HG03196 (cell line): Measurements from ENCODE around the gene BMPR2.
"Not testable (repeated sequence)": the region's sequence is repeated elsewhere in the genome, so short reads cannot be mapped to it uniquely, and the experiment has no call there.

Source experiments
- ATAC-seq: cut with Tn5 transposase; IDR thresholded peaks from one replicate; pipeline ENCODE4 v1.9.1; 2021; ENCODE audit not compliant: unreplicated experiment

The BMPR2 gene

DNA sequence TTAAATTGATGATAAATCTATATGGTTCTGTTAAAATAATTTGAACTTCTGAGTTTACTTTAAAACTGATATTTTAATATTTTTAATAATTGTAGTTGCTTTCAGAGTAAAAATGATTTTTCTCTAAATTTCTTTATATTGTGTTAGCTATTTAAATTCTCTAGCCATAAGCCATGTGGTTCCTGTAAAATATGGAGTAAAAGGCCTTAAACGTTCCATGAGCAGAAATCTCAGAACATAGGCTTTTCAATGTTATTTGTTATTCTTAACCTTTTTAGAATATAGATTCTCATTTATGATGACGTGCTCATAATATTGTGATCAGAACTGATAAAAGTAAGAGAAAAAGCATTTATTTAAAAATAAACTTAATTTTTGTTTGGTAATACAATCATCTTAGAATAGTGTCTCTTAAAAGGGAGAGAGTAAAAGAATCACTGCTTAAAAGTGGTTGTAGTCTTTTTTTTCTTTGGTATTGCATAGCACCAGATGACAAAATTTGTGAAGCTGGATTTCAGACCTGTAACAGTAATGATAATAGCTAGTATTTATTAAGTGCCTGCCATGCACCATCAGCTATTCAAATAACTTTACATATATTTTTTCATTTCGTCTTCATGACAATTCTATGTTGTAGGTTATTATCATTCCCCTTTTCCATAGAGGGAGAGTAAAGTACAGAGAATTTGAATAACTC is 2.7 kb downstream of the BMPR2 start:
- ATAC-seq, result no peak

DNA sequence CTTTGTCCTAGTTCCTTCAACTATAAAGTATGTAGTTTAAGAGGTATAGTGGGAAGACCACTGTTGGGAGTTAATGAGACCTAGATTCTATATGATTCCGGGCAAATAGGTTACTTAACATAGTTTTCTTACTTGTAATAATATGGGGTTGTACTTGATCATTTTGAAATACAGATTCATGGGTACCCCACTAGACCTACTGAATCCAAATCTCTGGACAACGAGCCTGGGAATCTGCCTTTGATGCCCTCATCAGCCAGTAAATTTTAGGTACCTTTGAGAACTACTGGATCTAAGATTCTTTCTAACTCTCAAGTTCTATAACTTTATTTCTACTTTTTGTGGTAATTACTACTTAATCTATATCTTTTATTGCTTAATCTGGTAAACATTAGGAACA is 6.6 kb downstream of the BMPR2 start:
- no peak for ATAC-seq

DNA sequence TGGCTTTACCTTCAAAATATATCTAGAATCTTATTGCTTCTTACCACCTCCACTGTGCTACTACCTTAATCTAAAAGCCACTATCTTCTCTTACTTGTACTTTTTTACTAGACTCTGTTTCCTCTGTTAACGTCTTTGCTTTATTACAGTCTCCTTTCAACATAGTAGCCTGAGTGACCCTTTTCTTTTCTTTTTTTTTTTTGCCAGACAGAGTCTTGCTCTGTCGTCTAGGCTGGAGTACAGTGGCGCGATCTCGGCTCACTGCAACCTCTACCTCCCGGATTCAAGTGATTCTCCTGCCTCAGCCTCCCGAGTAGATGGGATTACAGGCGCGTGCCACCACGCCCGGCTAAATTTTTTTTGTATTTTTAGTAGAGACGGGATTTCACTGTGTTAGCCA is 10.4 kb downstream of the BMPR2 start:
- ATAC-seq, result not testable (repeated sequence)

DNA sequence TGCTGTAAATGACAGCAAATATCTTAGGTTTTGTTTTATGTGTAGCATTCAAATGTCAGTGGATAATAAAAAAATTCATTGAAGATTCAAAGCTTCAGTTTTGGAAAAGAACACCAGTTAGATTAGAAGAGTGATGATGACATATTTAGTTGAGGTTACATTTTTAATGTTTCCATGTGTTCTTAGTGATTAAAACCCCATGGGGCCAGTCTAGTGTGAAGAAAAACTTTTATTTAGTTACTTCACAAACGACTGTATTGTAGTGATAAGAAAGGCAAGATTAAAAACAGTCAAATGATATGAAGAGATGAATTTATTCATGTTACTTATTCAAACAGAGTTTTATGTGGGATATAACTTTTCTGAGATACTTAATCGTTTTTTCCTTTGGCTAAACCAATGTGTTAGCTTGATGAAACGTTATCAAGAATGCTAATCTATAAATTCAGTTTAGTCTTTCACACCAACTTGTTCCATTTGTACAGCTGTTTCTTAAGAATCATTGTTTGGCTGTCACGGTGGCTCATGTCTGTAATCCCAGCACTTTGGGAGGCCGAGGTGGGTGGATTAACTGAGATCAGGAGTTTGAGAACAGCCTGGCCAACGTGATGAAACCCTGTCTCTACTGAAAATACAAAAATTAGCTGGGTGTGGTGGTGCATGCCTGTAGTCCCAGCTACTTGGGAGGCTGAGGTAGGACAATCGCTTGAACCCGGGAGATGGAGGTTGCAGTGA is 11.6 kb downstream of the BMPR2 start:
- no peak for ATAC-seq

GRCh38 chr2:202400941-202401340 is 24.8 kb downstream of the BMPR2 start:
- ATAC-seq, result no peak

DNA sequence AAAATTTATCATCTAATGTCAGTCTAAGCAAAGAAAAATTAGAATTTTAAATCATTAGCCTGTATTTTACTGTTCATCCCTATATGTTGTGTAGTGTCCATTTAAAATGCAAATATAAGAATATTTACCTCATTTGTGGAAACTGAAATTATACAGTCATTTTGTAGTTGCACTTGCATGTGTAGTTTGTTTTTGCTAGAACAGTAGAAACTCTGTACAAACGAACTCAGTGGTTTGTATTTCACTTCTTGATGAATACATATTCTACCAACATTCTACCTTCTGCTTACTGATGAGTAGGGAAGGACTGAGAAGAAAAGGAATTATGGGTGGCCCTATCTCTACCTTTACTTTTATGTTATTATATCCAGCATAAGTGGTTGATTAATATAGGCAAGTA is 29.7 kb downstream of the BMPR2 start:
- no peak for ATAC-seq

DNA sequence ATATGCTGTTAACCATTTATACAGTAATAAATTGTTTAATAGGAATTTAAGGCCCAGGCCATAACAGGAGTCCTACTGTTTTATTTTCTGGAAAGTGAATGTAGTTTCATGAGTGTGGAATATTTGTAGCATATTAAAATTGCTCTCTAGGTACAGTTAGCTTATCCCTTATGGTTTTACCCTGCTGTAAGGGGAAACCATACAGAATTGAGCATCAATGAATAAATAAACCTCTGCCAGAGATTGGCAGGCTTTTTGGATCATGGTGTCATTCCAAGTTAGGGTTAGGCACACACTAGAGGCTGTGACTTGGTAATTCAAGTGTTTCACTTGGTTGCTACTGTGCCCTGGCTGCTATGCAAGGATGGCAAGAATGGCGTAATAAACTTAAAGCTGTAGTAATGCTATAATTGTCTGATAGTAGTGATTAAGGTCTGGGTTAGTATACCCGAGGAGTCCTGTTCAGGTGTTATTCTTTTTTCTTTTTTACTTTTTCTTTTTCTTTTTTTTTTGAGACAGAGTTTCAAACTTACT is 30.4 kb downstream of the BMPR2 start:
- ATAC-seq, result no peak

DNA sequence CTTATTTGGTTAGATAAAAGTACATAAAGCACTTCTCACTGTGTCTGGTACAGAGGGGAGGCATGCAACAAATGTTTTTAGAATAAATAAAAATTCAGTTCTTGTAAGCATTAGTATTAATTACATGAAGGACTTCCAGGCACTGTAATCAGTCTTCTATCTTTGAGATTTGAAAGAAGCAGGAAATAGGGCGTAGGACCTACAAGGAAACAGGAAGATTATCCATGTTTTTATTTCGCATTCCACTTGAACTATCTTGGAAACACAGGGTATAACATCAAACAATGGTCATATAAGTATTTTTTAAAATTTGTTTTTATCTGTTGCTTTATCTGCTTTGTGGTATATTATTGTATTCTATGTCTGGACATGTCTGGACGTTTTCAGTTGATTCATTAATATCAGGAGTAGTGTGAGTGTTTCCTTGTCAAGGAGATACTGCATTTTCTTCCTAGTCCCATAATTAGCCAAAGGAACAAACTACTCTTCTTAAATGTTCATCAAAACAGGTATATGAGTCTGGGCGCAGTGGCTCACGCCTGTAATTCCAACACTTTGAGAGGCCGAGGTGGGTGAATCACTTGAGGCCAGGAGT is 32.5 kb downstream of the BMPR2 start:
- ATAC-seq, result no peak

DNA sequence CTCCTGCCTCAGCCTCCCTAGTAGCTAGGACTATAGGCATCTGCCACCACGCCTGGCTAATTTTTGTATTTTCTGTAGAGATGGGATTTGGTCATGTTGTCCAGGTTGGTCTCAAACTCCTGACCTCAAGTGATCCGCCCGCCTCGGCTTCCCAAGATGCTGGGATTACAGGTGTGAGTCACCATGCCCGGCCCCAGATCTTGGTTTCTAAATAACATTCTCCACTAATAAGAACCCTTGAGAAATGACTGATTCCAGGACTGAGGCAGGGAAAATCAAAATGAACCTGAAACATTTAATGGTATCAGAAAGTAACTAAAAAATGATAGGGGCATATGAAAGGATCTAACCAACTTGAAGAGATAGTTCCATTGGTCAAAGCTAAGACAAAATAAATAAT is 34.0 kb downstream of the BMPR2 start:
- ATAC-seq, result no peak

- no peak for ATAC-seq
Observed at GRCh38 chr2:202411097-202411496, 35.0 kb downstream of the BMPR2 start.

GRCh38 chr2:202418027-202418426 is 41.9 kb downstream of the BMPR2 start:
- no peak for ATAC-seq

GRCh38 chr2:202418511-202418910 is 42.4 kb downstream of the BMPR2 start:
- no peak for ATAC-seq

GRCh38 chr2:202423139-202423538 is 47.0 kb downstream of the BMPR2 start:
- ATAC-seq, result no peak

DNA sequence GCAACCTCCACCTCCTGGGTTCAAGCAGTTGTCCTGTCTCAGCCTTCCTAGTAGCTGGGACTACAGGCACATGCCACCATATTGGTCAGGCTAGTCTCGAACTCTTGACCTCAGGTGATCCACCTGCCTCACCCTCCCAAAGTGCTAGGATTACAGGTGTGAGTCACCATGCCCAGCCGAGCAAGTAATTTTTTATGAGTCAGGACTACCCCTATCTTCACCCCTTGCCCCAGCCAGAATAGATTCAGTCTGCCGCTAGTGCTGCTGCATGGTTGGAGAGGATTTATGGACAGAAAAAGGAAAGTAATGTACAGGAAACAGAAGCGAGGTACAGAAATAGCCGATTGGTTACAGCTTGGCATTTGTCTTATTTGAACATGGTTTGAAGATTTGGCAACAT is 48.9 kb downstream of the BMPR2 start:
- no peak for ATAC-seq

- ATAC-seq, result no peak
Observed at GRCh38 chr2:202426751-202427150, 50.6 kb downstream of the BMPR2 start.

DNA sequence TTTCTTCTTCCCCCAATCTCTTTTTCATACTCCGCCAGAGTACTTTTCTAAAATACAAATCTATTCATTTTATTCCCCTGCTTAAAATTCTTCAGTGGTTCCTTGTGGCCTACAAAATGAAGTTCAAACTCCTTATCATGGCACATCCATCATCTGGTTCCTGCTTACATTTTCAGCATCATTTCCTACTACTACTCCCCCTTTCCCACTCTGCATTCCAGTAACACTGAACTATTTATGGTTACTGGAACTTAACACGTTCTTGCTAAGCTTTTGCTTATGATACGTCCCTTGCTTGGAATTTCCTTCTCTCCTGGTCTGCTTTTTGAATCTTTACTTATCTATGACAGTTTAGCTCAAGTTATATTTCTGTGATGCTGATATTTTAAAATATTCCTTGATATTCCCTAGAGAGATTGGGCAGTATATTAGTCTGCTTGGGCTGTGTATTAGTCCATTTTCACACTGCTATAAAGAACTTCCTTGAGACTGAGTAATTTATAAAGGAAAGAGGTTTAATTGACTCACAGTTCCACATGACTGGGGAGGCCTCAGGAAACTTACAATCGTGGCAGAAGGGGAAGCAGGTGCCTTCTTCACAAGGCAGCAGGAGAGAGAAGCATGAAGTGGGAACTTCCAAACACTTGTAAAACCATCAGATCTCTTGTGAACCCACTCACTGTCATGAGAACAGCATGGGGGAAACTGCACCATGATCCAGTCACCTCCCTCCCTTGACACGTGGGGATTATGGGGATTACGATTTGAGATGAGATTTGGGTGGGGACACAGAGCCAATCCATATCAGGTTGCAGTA is 53.2 kb downstream of the BMPR2 start:
- ATAC-seq, result no peak

DNA sequence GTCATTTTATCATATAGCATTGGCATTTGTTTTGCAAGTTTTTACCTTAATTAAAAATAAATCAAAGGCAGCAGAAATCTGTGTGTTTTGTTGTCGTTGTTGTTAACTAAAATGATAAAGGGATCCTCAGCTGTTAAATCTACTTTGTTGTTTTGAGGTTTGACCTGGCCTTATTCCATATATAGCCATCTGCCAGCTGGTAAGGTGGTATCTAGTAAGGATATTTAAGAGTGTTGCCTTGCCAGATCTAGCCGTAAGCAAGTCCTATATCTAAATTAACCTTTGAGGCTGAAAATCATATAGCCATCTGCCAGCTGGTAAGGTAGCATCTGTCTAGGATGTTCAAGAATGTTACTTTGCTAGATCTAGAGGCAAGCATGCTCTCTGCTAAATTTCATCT is 56.6 kb downstream of the BMPR2 start:
- no peak for ATAC-seq

DNA sequence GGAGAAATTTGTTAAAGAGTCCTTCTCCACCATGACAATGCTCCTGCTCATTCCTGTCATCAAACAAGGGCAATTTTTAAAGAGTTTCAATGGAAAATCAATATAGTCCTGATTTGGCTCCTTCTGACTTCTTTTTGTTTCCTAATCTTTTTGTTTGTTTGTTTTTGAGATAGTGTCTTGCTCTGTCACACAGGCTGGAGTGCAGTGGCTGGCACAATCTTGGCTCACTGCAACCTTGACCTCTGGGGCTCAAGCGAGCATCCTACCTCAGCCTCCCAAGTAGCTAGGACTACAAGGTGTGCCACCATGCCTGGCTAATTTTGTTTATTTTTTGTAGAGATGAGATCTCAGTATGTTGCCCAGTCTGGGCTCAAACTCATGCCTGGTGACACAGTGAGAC is 58.3 kb downstream of the BMPR2 start:
- ATAC-seq, result no peak

- no peak for ATAC-seq
Observed at GRCh38 chr2:202436626-202437025, 60.5 kb downstream of the BMPR2 start.

GRCh38 chr2:202440117-202440516 is 64.0 kb downstream of the BMPR2 start:
- not testable (repeated sequence) for ATAC-seq

DNA sequence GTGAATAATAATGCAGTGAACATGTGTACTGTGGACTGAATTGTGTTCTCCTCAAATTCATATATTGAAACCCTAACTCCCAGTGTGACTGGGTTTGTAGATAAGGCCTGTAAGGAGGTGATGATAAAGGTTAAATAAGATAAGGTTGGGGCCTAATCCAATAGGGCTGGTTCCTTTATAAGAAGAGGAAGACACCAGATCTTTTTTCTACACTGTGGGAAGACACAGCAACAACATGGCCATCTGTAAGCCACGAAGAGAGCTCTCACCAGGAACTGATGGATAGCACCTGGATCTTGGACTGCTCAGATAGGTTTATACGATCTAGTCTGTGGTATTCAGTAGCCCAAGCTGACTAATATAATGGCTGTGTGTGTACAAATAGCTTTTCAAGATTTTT is 66.8 kb downstream of the BMPR2 start:
- ATAC-seq, result no peak
